ENCODE results near the gene KRT78.

Gene KRT78

DNA sequence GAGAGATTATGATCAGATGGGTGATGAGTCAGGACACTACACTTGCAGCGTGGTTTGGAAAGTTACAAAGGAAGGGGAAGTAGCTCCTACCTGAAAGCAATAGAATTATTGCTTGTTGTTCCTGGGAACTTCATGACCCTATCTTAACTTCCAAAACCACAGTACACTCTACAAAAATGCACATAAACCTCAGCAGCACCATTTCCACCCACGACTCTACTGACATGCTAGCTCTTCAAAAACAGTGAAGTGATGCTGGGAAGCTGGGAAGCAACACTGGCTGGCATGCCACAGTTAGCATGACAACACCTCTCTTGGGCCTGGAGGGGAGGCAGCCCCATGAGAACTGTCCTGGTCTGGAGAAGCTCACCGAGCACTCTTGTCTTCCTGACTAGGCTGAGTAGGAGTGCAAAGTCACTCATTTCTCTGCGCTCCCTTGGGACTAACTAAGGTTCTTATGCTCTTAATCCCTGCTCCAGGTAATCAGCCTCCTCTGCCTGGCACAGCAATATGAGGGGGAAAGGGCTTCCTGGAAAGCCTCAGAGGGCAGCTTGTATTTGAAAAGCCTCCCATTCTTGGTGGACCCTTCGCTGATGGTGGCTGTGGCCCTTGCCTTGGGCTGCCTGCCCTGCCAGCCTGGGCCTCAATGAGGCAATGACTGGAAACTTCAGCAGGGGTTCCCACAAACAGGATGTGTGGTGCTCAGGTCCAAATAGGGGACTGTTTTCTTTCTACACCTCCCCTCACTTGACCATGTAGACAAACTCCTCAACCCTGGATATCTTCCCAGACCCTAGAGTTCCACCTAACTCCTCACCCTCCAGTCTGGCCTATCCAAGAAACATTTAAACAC, 54.1 kb downstream of the KRT78 start:
- no peak for DNase-seq

- no peak for DNase-seq
Measured at GRCh38 chr12:52792185-52793029, 56.4 kb downstream of the KRT78 start.

- DNase-seq, result no peak
Measured at GRCh38 chr12:52791271-52792184, 57.3 kb downstream of the KRT78 start.

- DNase-seq, result no peak
Measured at GRCh38 chr12:52790427-52791270, 58.1 kb downstream of the KRT78 start.

- no peak for DNase-seq
Measured at GRCh38 chr12:52789637-52790426, 59.0 kb downstream of the KRT78 start.

DNA sequence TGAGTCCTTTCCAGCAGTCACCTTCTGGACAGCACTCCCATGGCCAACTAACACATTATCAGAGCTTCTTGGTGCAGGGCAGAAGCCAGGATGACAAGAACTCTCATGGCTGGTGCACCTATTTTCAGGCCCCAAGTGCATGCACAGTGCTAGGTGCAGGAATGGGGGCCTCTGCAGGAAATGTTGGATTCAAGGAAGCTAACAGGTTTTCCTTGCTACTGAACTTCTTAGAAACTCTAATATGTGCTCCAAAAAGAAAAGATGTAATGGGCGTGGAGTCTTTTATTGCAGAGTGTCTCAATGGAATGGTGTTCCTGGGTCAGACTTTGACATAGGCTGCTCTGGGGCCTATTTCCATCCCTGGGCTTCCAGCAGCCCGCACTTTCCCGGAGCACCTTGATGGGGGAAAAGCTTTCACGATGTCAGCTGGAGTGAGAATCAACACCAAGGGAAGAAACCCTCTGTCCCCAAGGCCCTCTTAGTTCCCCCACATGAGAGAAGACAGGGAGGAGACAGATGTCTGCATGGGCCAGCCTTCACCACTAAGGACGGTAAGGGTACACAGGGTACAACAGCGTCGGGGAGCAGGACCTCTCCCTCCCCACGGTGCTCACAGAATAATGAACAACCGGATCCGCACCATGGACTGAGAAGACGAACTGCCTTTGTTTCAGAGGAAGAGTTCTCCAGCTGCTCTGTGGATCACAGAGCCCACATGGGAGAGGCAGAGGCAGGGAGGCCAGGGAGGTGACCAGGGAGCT, 59.7 kb downstream of the KRT78 start:
- no peak for DNase-seq

- DNase-seq, result no peak
Measured at GRCh38 chr12:52788192-52788875, 60.5 kb downstream of the KRT78 start.
